Ascending aorta (tissue), 2 donors: ENCODE data around the gene VANGL2. TPM values are rescaled to one million over a fixed set of nuclear protein-coding genes. Genes with fewer than 3 reads are reported as not detected.

Experiments
- DNase-seq, 2 donors: peaks; one replicate each; pipeline ENCODE4 v3.0.0-alpha.2; 2019; ENCODE audit warnings: low spot score in 2 of 2
- H3K27ac ChIP-seq, 2 donors: fragments of 200-600 bp; sonication (generic); one replicate each; pipeline ENCODE4 v1.5.1; 2016 to 2017; ENCODE audit warnings: mild to moderate bottlenecking in 1 of 2
- H3K27me3 ChIP-seq: fragments of 200-600 bp; sonication (generic); one replicate; pipeline ENCODE4 v1.5.1; 2017
- H3K36me3 ChIP-seq, 2 donors: fragments of 200-600 bp; sonication (generic); one replicate each; pipeline ENCODE4 v1.5.1; 2016
- H3K4me1 ChIP-seq, 2 donors: fragments of 200-600 bp; sonication (generic); one replicate each; pipeline ENCODE4 v1.5.1; 2016 to 2017; ENCODE audit warnings: mild to moderate bottlenecking in 1 of 2
- H3K4me3 ChIP-seq, 2 donors: fragments of 200-600 bp; sonication (generic); one replicate each; pipeline ENCODE4 v1.5.1; 2016 to 2017; ENCODE audit warnings: mild to moderate bottlenecking in 1 of 2
- H3K9me3 ChIP-seq, 2 donors: fragments of 200-600 bp; sonication (generic); one replicate each; pipeline ENCODE4 v1.5.1; 2016
- intact Hi-C: fragments of 100-400 bp; cut with DNase I; formaldehyde crosslinking; loops from one replicate; pipeline ENCODE4 v1.15.1; 2023
- total RNA-seq: library from RNA; depleted of rRNA; stranded (reverse); fragments of >200 nt; gene quantifications from one replicate; pipeline ENCODE4 v1.1.0, GENCODE V29; 2016
- TF ChIP-seq, protein P1 (sequence below), 3 experiments: fragments of 200-600 bp in 2 of 3; fragments of 450-650 bp in 1 of 3; sonication (generic) in 2 of 3; IDR thresholded peaks; one replicate each; pipeline ENCODE4 v1.5.1; 2016 to 2019; ENCODE audit warnings: antibody characterized with exemption in 3 of 3, mild to moderate bottlenecking in 1 of 3, moderate library complexity in 1 of 3

VANGL2 gene
- total RNA-seq, 1 donor from 2014 or later: 0.96 TPM

GRCh38 chr1:160361814-160362167, 38.6 kb upstream of the VANGL2 start:
- Histone ChIP-seq H3K4me3 (no peak overlapping the region), H3K36me3 (peaks cover 20 to 37% of the 10 kb centered on the region in 2 donors), H3K4me1 (no peaks in the 10 kb centered on the region), H3K27me3 (no peaks in the 10 kb centered on the region), H3K9me3 (no peaks in the 10 kb centered on the region), H3K27ac (no peak overlapping the region)
- DNase-seq: no peak
- intact Hi-C loops: no loop called here
- TF ChIP-seq, protein P1, sequence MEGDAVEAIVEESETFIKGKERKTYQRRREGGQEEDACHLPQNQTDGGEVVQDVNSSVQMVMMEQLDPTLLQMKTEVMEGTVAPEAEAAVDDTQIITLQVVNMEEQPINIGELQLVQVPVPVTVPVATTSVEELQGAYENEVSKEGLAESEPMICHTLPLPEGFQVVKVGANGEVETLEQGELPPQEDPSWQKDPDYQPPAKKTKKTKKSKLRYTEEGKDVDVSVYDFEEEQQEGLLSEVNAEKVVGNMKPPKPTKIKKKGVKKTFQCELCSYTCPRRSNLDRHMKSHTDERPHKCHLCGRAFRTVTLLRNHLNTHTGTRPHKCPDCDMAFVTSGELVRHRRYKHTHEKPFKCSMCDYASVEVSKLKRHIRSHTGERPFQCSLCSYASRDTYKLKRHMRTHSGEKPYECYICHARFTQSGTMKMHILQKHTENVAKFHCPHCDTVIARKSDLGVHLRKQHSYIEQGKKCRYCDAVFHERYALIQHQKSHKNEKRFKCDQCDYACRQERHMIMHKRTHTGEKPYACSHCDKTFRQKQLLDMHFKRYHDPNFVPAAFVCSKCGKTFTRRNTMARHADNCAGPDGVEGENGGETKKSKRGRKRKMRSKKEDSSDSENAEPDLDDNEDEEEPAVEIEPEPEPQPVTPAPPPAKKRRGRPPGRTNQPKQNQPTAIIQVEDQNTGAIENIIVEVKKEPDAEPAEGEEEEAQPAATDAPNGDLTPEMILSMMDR (IDR thresholded peaks at IDR 0.05): no peak

- Histone ChIP-seq H3K4me3 (no peak overlapping the region), H3K27ac (no peak overlapping the region), H3K27me3 (no peaks in the 10 kb centered on the region), H3K4me1 (no peaks in the 10 kb centered on the region), H3K9me3 (no peaks in the 10 kb centered on the region), H3K36me3 (peaks cover 14 to 31% of the 10 kb centered on the region in 2 donors)
- TF ChIP-seq, protein P1 (IDR thresholded peaks at IDR 0.05): no peak
- no peak for DNase-seq
- intact Hi-C loops: no loop called here
Observed at GRCh38 chr1:160362168-160362957, 38.0 kb upstream of the VANGL2 start.

DNA sequence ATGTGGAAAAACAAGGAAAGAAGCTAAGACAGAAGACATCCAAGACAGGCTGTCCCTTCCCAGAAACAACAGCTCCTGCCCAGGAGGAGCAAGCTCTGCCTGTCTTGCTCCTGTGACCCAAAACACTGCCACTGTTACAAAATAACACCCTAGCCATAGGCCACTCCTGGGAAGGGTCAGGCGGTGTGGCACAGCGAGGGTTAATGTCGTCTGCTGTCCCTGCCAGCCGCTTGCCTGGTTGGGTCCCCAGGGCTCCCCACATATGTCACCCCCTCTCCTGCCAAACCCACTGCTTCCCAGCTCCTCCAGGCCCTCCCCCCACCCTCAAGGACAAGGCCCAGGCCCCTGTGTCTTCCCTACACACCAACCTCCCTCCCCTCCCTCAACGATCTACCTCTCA, 37.4 kb upstream of the VANGL2 start:
- Histone ChIP-seq H3K4me1 (no peaks in the 10 kb centered on the region), H3K27me3 (no peaks in the 10 kb centered on the region), H3K27ac (no peak overlapping the region), H3K36me3 (peaks cover 8 to 24% of the 10 kb centered on the region in 2 donors), H3K4me3 (no peak overlapping the region), H3K9me3 (no peaks in the 10 kb centered on the region)
- intact Hi-C loops: no loop called here
- DNase-seq: no peak
- TF ChIP-seq, protein P1 (IDR thresholded peaks at IDR 0.05): no peak

GRCh38 chr1:160363951-160364735, 36.2 kb upstream of the VANGL2 start:
- H3K9me3 ChIP-seq: no peaks in the 10 kb centered on the region
- TF ChIP-seq, protein P1 (IDR thresholded peaks at IDR 0.05): no peak

GRCh38 chr1:160365325-160365724, 35.0 kb upstream of the VANGL2 start:
- intact Hi-C loops: no loop called here
- TF ChIP-seq, protein P1 (IDR thresholded peaks at IDR 0.05): no peak
- no peaks in the 10 kb centered on the region for H3K27me3 ChIP-seq
- peaks cover 0 to 4% of the 10 kb centered on the region in 2 donors for H3K36me3 ChIP-seq
- no peaks in the 10 kb centered on the region for H3K9me3 ChIP-seq
- no peak for DNase-seq
- H3K4me1 ChIP-seq: no peaks in the 10 kb centered on the region
- H3K27ac ChIP-seq: no peak overlapping the region
- no peak overlapping the region for H3K4me3 ChIP-seq

More at GRCh38 chr1:160363951-160364735, 36.2 kb upstream of the VANGL2 start:
- DNase-seq: no peak
- Histone ChIP-seq H3K27me3 (no peaks in the 10 kb centered on the region), H3K27ac (no peak overlapping the region), H3K36me3 (peaks cover 3 to 15% of the 10 kb centered on the region in 2 donors), H3K4me3 (no peak overlapping the region), H3K4me1 (no peaks in the 10 kb centered on the region)
- intact Hi-C loops: no loop called here
